SK-N-SH treated with all-trans-retinoic acid at 6 μM for 48 hours (cell line): ENCODE results near the gene SEMA5B.

Experiments
- ATAC-seq: fragments of 200-7000 bp; cut with Tn5 transposase; 3 replicates; pipeline ENCODE4 v1.9.1; 2020; ENCODE audit warnings: mild to moderate bottlenecking, moderate library complexity
- ARNTL ChIP-seq: fragments of 450-650 bp; formaldehyde crosslinking; IDR thresholded peaks from 2 replicates; pipeline ENCODE4 v1.5.0; 2020; ENCODE audit warnings: low read depth, mild to moderate bottlenecking, moderate library complexity, borderline replicate concordance
- BACH2 ChIP-seq: fragments of 250-450 bp; sonication (Bioruptor Pico); IDR thresholded peaks from 2 replicates; pipeline ENCODE4 v1.9.0; 2021; ENCODE audit warnings: mild to moderate bottlenecking, borderline replicate concordance
- CSDC2 ChIP-seq: fragments of 250-450 bp; sonication (Bioruptor Pico); IDR thresholded peaks from 2 replicates; pipeline ENCODE4 v1.5.0; 2020; ENCODE audit warnings: mild to moderate bottlenecking, moderate library complexity
- ESRRG ChIP-seq: fragments of 250-450 bp; sonication (Bioruptor Pico); IDR thresholded peaks from 2 replicates; pipeline ENCODE4 v1.6.1; 2021; ENCODE audit warnings: mild to moderate bottlenecking
- GLIS3 ChIP-seq: fragments of 250-450 bp; sonication (Bioruptor Pico); IDR thresholded peaks from 2 replicates; pipeline ENCODE4 v1.5.0; 2020; ENCODE audit warnings: mild to moderate bottlenecking, moderate library complexity
- ISL1 ChIP-seq: fragments of 250-450 bp; sonication (Bioruptor Pico); IDR thresholded peaks from 2 replicates; pipeline ENCODE4 v2.1.2; 2022; ENCODE audit warnings: mild to moderate bottlenecking, moderate library complexity
- OSR1 ChIP-seq: fragments of 250-450 bp; sonication (Bioruptor Pico); IDR thresholded peaks from 2 replicates; pipeline ENCODE4 v1.8.0; 2022; ENCODE audit warnings: moderate library complexity, mild to moderate bottlenecking, inconsistent platforms
- PPARA ChIP-seq: fragments of 250-450 bp; sonication (Bioruptor Pico); IDR thresholded peaks from 2 replicates; pipeline ENCODE4 v1.5.0; 2020; ENCODE audit warnings: mild to moderate bottlenecking, borderline replicate concordance
- RARB ChIP-seq: fragments of 250-450 bp; sonication (Bioruptor Pico); IDR thresholded peaks from 2 replicates; pipeline ENCODE4 v1.8.0; 2021; ENCODE audit warnings: mild to moderate bottlenecking, moderate library complexity
- SNAI2 ChIP-seq: fragments of 250-450 bp; sonication (Bioruptor Pico); IDR thresholded peaks from 2 replicates; pipeline ENCODE4 v1.5.0; 2020; ENCODE audit warnings: mild to moderate bottlenecking, moderate library complexity
- TCF4 ChIP-seq: fragments of 250-450 bp; sonication (Bioruptor Pico); IDR thresholded peaks from 2 replicates; pipeline ENCODE4 v1.8.0; 2021; ENCODE audit warnings: mild to moderate bottlenecking, moderate library complexity, borderline replicate concordance
- TOX ChIP-seq: fragments of 250-450 bp; sonication (Bioruptor Pico); IDR thresholded peaks from 2 replicates; pipeline ENCODE4 v1.8.0; 2021; ENCODE audit warnings: mild to moderate bottlenecking, moderate library complexity, borderline replicate concordance
- ZC3H10 ChIP-seq: fragments of 250-450 bp; sonication (Bioruptor Pico); IDR thresholded peaks from 2 replicates; pipeline ENCODE4 v1.5.1; 2021; ENCODE audit warnings: mild to moderate bottlenecking, moderate library complexity
- ZFP3 ChIP-seq: fragments of 250-450 bp; sonication (Bioruptor Pico); IDR thresholded peaks from 2 replicates; pipeline ENCODE4 v1.5.0; 2020; ENCODE audit warnings: mild to moderate bottlenecking, moderate library complexity
- ZFP30 ChIP-seq: fragments of 450-650 bp; formaldehyde crosslinking; IDR thresholded peaks from 2 replicates; pipeline ENCODE4 v1.5.0; 2022; ENCODE audit warnings: mild to moderate bottlenecking, moderate library complexity
- ZNF565 ChIP-seq: fragments of 450-650 bp; formaldehyde crosslinking; conservative IDR thresholded peaks from 2 replicates; pipeline ENCODE4 v1.5.0; 2020; ENCODE audit warnings: low read depth, mild to moderate bottlenecking, moderate library complexity
- ZNF70 ChIP-seq: fragments of 450-650 bp; formaldehyde crosslinking; IDR thresholded peaks from 2 replicates; pipeline ENCODE4 v1.5.0; 2020; ENCODE audit warnings: mild to moderate bottlenecking, moderate library complexity
- ZNF8 ChIP-seq: fragments of 450-650 bp; formaldehyde crosslinking; IDR thresholded peaks from 2 replicates; pipeline ENCODE4 v1.5.0; 2020; ENCODE audit warnings: mild to moderate bottlenecking, moderate library complexity
- TF ChIP-seq, protein P1 (sequence below): fragments of 250-450 bp; sonication (Bioruptor Pico); IDR thresholded peaks from 2 replicates; pipeline ENCODE4 v1.5.1; 2020; ENCODE audit warnings: low read depth, mild to moderate bottlenecking, moderate library complexity
- TF ChIP-seq, protein P2 (sequence below): fragments of 250-450 bp; sonication (Bioruptor Pico); IDR thresholded peaks from 2 replicates; pipeline ENCODE4 v1.5.1; 2021; ENCODE audit warnings: mild to moderate bottlenecking, moderate library complexity
- TF ChIP-seq, protein P3 (sequence below): fragments of 250-450 bp; sonication (Bioruptor Pico); IDR thresholded peaks from 2 replicates; pipeline ENCODE4 v1.5.0; 2020; ENCODE audit warnings: mild to moderate bottlenecking, moderate library complexity
- TF ChIP-seq, protein P4 (sequence below): fragments of 250-450 bp; sonication (Bioruptor Pico); IDR thresholded peaks from 2 replicates; pipeline ENCODE4 v1.8.0; 2021; ENCODE audit warnings: low read depth, mild to moderate bottlenecking, moderate library complexity, borderline replicate concordance
- TF ChIP-seq, protein P5 (sequence below): fragments of 250-450 bp; sonication (Bioruptor Pico); IDR thresholded peaks from 2 replicates; pipeline ENCODE4 v1.8.0; 2020; ENCODE audit warnings: mild to moderate bottlenecking, moderate library complexity, borderline replicate concordance

Gene SEMA5B

DNA sequence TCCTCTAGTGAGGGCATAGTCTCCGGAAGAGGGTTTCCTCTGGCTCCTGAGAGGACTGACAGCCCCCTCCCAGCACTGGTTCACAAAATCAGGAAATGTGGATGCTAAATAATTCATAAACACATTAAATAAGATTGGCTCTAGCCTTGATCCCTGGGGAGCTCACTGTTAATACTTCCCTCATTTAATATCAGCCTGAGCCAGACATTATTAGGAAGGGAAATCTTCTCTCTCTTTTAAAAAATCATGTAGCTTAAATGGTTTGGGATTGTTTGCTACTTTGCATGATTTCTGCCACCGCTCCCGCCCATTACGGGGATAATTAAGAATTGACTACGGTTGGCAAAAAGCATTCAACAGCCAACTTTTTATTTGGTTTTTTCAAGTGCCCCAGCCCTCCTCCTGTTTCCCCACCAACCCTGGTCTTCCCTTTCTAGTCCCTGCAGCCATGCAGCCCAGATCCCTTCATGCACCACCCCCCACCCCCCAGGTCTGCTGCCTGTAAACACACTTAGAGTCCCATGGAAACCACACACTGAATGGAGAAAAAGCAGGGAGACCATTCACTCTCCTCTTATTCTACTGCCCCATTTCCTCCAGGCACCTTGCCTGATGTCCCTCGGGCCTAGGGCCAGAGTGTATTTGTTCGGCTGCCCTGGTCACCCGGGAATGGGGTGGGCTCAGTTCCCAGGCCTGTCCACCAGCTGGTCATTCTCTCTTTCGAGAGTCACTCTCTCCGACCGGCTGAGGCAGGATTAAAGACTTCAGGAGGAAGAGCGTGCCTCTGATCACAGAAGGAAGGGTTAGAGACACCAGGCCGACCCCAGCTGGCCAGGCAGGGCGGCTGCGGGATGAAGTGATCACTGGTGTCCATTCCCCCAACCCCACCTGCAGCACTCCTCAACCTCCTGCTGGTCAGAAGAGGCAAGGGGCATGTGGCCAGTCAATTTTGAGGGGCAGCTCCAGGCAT lies 45.1 kb downstream of the SEMA5B start:
- TF ChIP-seq BACH2 (CRISPR knock-in tag), result no peak
- TF ChIP-seq ZNF565 (CRISPR knock-in tag), result no peak
- TF ChIP-seq ARNTL (CRISPR knock-in tag), result no peak
- TF ChIP-seq, protein P1, sequence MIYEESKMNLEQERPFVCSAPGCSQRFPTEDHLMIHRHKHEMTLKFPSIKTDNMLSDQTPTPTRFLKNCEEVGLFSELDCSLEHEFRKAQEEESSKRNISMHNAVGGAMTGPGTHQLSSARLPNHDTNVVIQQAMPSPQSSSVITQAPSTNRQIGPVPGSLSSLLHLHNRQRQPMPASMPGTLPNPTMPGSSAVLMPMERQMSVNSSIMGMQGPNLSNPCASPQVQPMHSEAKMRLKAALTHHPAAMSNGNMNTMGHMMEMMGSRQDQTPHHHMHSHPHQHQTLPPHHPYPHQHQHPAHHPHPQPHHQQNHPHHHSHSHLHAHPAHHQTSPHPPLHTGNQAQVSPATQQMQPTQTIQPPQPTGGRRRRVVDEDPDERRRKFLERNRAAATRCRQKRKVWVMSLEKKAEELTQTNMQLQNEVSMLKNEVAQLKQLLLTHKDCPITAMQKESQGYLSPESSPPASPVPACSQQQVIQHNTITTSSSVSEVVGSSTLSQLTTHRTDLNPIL (CRISPR knock-in tag), result no peak
- TF ChIP-seq RARB (CRISPR knock-in tag), result no peak
- no peak for TF ChIP-seq ESRRG (CRISPR knock-in tag)
- no peak for TF ChIP-seq SNAI2 (CRISPR knock-in tag)
- no peak for TF ChIP-seq OSR1 (CRISPR knock-in tag)
- TF ChIP-seq, protein P2, sequence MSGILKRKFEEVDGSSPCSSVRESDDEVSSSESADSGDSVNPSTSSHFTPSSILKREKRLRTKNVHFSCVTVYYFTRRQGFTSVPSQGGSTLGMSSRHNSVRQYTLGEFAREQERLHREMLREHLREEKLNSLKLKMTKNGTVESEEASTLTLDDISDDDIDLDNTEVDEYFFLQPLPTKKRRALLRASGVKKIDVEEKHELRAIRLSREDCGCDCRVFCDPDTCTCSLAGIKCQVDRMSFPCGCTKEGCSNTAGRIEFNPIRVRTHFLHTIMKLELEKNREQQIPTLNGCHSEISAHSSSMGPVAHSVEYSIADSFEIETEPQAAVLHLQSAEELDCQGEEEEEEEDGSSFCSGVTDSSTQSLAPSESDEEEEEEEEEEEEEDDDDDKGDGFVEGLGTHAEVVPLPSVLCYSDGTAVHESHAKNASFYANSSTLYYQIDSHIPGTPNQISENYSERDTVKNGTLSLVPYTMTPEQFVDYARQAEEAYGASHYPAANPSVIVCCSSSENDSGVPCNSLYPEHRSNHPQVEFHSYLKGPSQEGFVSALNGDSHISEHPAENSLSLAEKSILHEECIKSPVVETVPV (CRISPR knock-in tag), result no peak
- TF ChIP-seq TCF4 (CRISPR knock-in tag), result no peak
- TF ChIP-seq, protein P3, sequence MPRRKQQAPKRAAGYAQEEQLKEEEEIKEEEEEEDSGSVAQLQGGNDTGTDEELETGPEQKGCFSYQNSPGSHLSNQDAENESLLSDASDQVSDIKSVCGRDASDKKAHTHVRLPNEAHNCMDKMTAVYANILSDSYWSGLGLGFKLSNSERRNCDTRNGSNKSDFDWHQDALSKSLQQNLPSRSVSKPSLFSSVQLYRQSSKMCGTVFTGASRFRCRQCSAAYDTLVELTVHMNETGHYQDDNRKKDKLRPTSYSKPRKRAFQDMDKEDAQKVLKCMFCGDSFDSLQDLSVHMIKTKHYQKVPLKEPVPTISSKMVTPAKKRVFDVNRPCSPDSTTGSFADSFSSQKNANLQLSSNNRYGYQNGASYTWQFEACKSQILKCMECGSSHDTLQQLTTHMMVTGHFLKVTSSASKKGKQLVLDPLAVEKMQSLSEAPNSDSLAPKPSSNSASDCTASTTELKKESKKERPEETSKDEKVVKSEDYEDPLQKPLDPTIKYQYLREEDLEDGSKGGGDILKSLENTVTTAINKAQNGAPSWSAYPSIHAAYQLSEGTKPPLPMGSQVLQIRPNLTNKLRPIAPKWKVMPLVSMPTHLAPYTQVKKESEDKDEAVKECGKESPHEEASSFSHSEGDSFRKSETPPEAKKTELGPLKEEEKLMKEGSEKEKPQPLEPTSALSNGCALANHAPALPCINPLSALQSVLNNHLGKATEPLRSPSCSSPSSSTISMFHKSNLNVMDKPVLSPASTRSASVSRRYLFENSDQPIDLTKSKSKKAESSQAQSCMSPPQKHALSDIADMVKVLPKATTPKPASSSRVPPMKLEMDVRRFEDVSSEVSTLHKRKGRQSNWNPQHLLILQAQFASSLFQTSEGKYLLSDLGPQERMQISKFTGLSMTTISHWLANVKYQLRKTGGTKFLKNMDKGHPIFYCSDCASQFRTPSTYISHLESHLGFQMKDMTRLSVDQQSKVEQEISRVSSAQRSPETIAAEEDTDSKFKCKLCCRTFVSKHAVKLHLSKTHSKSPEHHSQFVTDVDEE, result no peak
- TF ChIP-seq ZNF70, result no peak
- no peak for TF ChIP-seq ZNF8
- no peak for TF ChIP-seq TOX
- no peak for TF ChIP-seq ZFP30 (CRISPR knock-in tag)
- TF ChIP-seq PPARA, result no peak
- TF ChIP-seq ZC3H10 (CRISPR knock-in tag), result no peak
- TF ChIP-seq, protein P4, sequence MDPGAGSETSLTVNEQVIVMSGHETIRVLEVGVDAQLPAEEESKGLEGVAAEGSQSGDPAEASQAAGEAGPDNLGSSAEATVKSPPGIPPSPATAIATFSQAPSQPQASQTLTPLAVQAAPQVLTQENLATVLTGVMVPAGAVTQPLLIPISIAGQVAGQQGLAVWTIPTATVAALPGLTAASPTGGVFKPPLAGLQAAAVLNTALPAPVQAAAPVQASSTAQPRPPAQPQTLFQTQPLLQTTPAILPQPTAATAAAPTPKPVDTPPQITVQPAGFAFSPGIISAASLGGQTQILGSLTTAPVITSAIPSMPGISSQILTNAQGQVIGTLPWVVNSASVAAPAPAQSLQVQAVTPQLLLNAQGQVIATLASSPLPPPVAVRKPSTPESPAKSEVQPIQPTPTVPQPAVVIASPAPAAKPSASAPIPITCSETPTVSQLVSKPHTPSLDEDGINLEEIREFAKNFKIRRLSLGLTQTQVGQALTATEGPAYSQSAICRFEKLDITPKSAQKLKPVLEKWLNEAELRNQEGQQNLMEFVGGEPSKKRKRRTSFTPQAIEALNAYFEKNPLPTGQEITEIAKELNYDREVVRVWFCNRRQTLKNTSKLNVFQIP (CRISPR knock-in tag), result no peak
- TF ChIP-seq GLIS3 (CRISPR knock-in tag), result no peak
- TF ChIP-seq, protein P5, sequence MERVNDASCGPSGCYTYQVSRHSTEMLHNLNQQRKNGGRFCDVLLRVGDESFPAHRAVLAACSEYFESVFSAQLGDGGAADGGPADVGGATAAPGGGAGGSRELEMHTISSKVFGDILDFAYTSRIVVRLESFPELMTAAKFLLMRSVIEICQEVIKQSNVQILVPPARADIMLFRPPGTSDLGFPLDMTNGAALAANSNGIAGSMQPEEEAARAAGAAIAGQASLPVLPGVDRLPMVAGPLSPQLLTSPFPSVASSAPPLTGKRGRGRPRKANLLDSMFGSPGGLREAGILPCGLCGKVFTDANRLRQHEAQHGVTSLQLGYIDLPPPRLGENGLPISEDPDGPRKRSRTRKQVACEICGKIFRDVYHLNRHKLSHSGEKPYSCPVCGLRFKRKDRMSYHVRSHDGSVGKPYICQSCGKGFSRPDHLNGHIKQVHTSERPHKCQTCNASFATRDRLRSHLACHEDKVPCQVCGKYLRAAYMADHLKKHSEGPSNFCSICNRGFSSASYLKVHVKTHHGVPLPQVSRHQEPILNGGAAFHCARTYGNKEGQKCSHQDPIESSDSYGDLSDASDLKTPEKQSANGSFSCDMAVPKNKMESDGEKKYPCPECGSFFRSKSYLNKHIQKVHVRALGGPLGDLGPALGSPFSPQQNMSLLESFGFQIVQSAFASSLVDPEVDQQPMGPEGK (CRISPR knock-in tag), result no peak
- TF ChIP-seq, all 23 proteins: peak for 0
- no peak for ATAC-seq

DNA sequence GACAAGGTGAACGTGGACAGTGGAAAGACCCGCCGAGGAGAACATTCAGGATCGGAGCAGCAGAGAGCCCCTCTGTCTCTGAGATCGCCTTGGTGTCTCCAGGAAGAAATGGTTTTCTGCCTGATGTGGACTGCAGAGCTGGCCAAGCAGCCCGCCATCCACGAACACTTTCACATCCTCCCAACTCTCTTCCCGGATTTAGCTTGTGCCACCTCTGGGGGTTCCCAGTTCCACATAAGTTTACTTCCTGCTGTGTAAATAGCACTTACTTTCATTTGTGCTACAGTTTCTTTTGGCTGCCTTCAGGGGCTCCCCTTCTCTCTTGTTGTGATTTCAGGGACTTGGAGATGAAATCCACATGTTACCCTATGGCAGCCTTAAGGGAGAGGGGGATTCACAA lies 48.4 kb downstream of the SEMA5B start:
- ATAC-seq, result no peak

More for the DNA sequence above, 48.4 kb downstream of the SEMA5B start:
- TF ChIP-seq, protein P1 (CRISPR knock-in tag), result no peak
- no peak for TF ChIP-seq OSR1 (CRISPR knock-in tag)
- no peak for TF ChIP-seq ARNTL (CRISPR knock-in tag)
- TF ChIP-seq ZNF565 (CRISPR knock-in tag), result no peak
- no peak for TF ChIP-seq ZNF70
- TF ChIP-seq TOX, result no peak
- no peak for TF ChIP-seq PPARA
- TF ChIP-seq CSDC2 (CRISPR knock-in tag), result no peak
- TF ChIP-seq ZFP30 (CRISPR knock-in tag), result no peak
- TF ChIP-seq, protein P5 (CRISPR knock-in tag), result no peak
- TF ChIP-seq ZNF8, result no peak
- no peak for TF ChIP-seq ISL1 (CRISPR knock-in tag)
- TF ChIP-seq ZFP3 (CRISPR knock-in tag), result no peak
